Measurements from ENCODE around the gene CDKN1C.

CDKN1C gene

GRCh38 chr11:2839395-2839943 lies 46.1 kb downstream of the CDKN1C start:
- H3K4me1 ChIP-seq (ENCODE audit: control insufficient read depth in 2 of 2, insufficient read depth in 1 of 2, low read depth in 1 of 2, low read length in 2 of 2), result peaks cover 37 to 40% of the 10 kb centered on the region in 2 donors
- H3K18ac ChIP-seq (ENCODE audit: low read length), result peak overlapping the region; percentile 94
- H3K36me3 ChIP-seq (replicated peaks in 1 of 2; ENCODE audit: control insufficient read depth in 2 of 2, insufficient read depth in 2 of 2, low read length in 2 of 2), result no peaks in the 10 kb centered on the region
- H4K91ac ChIP-seq (ENCODE audit: low read depth, low read length, poor library complexity), result peak overlapping the region; percentile 83
- H2AFZ ChIP-seq (ENCODE audit: low read length), result peak overlapping the region; percentile 46
- no peak overlapping the region for H4K8ac ChIP-seq (ENCODE audit: low read depth, low read length)
- no peak overlapping the region for H3K27ac ChIP-seq (replicated peaks; ENCODE audit: low read length)
- H3K4me2 ChIP-seq (ENCODE audit: insufficient read depth, low read length, poor library complexity, severe bottlenecking), result peak overlapping the region; percentile 15
- H3K4me3 ChIP-seq (ENCODE audit: low read length in 2 of 2), result no peak overlapping the region
- WGBS, 2 donors (ENCODE audit: extremely low coverage in 2 of 2, insufficient read length in 2 of 2, insufficient replicate concordance in 1 of 2), result no CpG with 5 or more reads among the region's 23 CpGs
- peak overlapping the region; percentile 68 for H3K9ac ChIP-seq (ENCODE audit: low read depth, low read length, poor library complexity)
- peak overlapping the region; percentile 85 for H2BK5ac ChIP-seq (ENCODE audit: low read length)
- peak overlapping the region; percentile 100 for H2BK15ac ChIP-seq (ENCODE audit: low read length)
- H3K4ac ChIP-seq (ENCODE audit: low read length), result peak overlapping the region; percentile 97
- H2BK12ac ChIP-seq (ENCODE audit: low read length), result peak overlapping the region; percentile 99
- no peak for DNase-seq (ENCODE audit: low spot score)
- H3K27me3 ChIP-seq (ENCODE audit: control insufficient read depth in 3 of 3, insufficient read depth in 3 of 3, low read depth in 1 of 3, low read length in 3 of 3), result peaks cover 0 to 52% (median 2%) of the 10 kb centered on the region in 3 experiments
- peak overlapping the region; percentile 77 for H3K23ac ChIP-seq (ENCODE audit: low read depth, low read length, poor library complexity)
- peak overlapping the region; percentile 97 for H3K14ac ChIP-seq (ENCODE audit: low read length)
- peak overlapping the region; percentile 70 for H2BK120ac ChIP-seq (ENCODE audit: low read depth, low read length)
- H2AK5ac ChIP-seq (ENCODE audit: low read depth, low read length), result peak overlapping the region; percentile 100
- H3K9me3 ChIP-seq (replicated peaks in 1 of 2; ENCODE audit: control insufficient read depth in 2 of 2, insufficient read depth in 1 of 2, low read depth in 1 of 2, low read length in 2 of 2), result no peaks in the 10 kb centered on the region
- no peaks in the 10 kb centered on the region for H3K79me1 ChIP-seq (ENCODE audit: low read depth, low read length)

- Histone ChIP-seq H3K4me3 (ENCODE audit: low read length in 2 of 2) (no peak overlapping the region), H3K36me3 (replicated peaks in 1 of 2; ENCODE audit: control insufficient read depth in 2 of 2, insufficient read depth in 2 of 2, low read length in 2 of 2) (no peaks in the 10 kb centered on the region), H3K79me1 (ENCODE audit: low read depth, low read length) (peaks cover 1% of the 10 kb centered on the region), H2BK12ac (ENCODE audit: low read length) (peak overlapping the region; percentile 99), H2BK15ac (ENCODE audit: low read length) (peak overlapping the region; percentile 100), H3K23ac (ENCODE audit: low read depth, low read length, poor library complexity) (peak overlapping the region; percentile 77), H3K4me2 (ENCODE audit: insufficient read depth, low read length, poor library complexity, severe bottlenecking) (no peak overlapping the region), H3K4ac (ENCODE audit: low read length) (peak overlapping the region; percentile 97), H3K27me3 (ENCODE audit: control insufficient read depth in 3 of 3, insufficient read depth in 3 of 3, low read depth in 1 of 3, low read length in 3 of 3) (peaks cover 0 to 52% (median 2%) of the 10 kb centered on the region in 3 experiments), H2AK5ac (ENCODE audit: low read depth, low read length) (peak overlapping the region; percentile 100), H3K4me1 (ENCODE audit: control insufficient read depth in 2 of 2, insufficient read depth in 1 of 2, low read depth in 1 of 2, low read length in 2 of 2) (peaks cover 37 to 40% of the 10 kb centered on the region in 2 donors), H2BK5ac (ENCODE audit: low read length) (peak overlapping the region; percentile 85), H2AFZ (ENCODE audit: low read length) (no peak overlapping the region), H4K91ac (ENCODE audit: low read depth, low read length, poor library complexity) (peak overlapping the region; percentile 83), H3K9me3 (replicated peaks in 1 of 2; ENCODE audit: control insufficient read depth in 2 of 2, insufficient read depth in 1 of 2, low read depth in 1 of 2, low read length in 2 of 2) (no peaks in the 10 kb centered on the region), H3K18ac (ENCODE audit: low read length) (peak overlapping the region; percentile 94), H4K8ac (ENCODE audit: low read depth, low read length) (no peak overlapping the region), H3K9ac (ENCODE audit: low read depth, low read length, poor library complexity) (no peak overlapping the region), H3K14ac (ENCODE audit: low read length) (peak overlapping the region; percentile 97), H2BK120ac (ENCODE audit: low read depth, low read length) (peak overlapping the region; percentile 70), H3K27ac (replicated peaks; ENCODE audit: low read length) (no peak overlapping the region)
- WGBS, 2 donors (ENCODE audit: extremely low coverage in 2 of 2, insufficient read length in 2 of 2, insufficient replicate concordance in 1 of 2), result no CpG with 5 or more reads among the region's 25 CpGs
- DNase-seq (ENCODE audit: low spot score), result no peak
These were observed 46.8 kb downstream of the CDKN1C start for GRCh38 chr11:2838676-2839294.

- peaks cover 37% of the 10 kb centered on the region in 2 donors for H3K4me1 ChIP-seq (ENCODE audit: control insufficient read depth in 2 of 2, insufficient read depth in 1 of 2, low read depth in 1 of 2, low read length in 2 of 2)
- H2AK5ac ChIP-seq (ENCODE audit: low read depth, low read length), result peak overlapping the region; percentile 100
- H3K4ac ChIP-seq (ENCODE audit: low read length), result peak overlapping the region; percentile 85
- peak overlapping the region; percentile 60 for H3K9ac ChIP-seq (ENCODE audit: low read depth, low read length, poor library complexity)
- H2AFZ ChIP-seq (ENCODE audit: low read length), result no peak overlapping the region
- H4K8ac ChIP-seq (ENCODE audit: low read depth, low read length), result no peak overlapping the region
- peak overlapping the region; percentile 94 for H3K18ac ChIP-seq (ENCODE audit: low read length)
- peak overlapping the region; percentile 89 for H3K14ac ChIP-seq (ENCODE audit: low read length)
- H2BK12ac ChIP-seq (ENCODE audit: low read length), result peak overlapping the region; percentile 93
- peaks cover 0 to 53% (median 2%) of the 10 kb centered on the region in 3 experiments for H3K27me3 ChIP-seq (ENCODE audit: control insufficient read depth in 3 of 3, insufficient read depth in 3 of 3, low read depth in 1 of 3, low read length in 3 of 3)
- WGBS, 2 donors (ENCODE audit: extremely low coverage in 2 of 2, insufficient read length in 2 of 2, insufficient replicate concordance in 1 of 2), result no CpG with 5 or more reads among the region's 11 CpGs
- no peak for DNase-seq (ENCODE audit: low spot score)
- H2BK5ac ChIP-seq (ENCODE audit: low read length), result peak overlapping the region; percentile 93
- H3K36me3 ChIP-seq (replicated peaks in 1 of 2; ENCODE audit: control insufficient read depth in 2 of 2, insufficient read depth in 2 of 2, low read length in 2 of 2), result no peaks in the 10 kb centered on the region
- peak overlapping the region; percentile 70 for H2BK120ac ChIP-seq (ENCODE audit: low read depth, low read length)
- H3K23ac ChIP-seq (ENCODE audit: low read depth, low read length, poor library complexity), result peak overlapping the region; percentile 16
- peaks cover 1% of the 10 kb centered on the region for H3K79me1 ChIP-seq (ENCODE audit: low read depth, low read length)
- no peak overlapping the region for H3K4me2 ChIP-seq (ENCODE audit: insufficient read depth, low read length, poor library complexity, severe bottlenecking)
- H3K27ac ChIP-seq (replicated peaks; ENCODE audit: low read length), result no peak overlapping the region
- no peak overlapping the region for H3K4me3 ChIP-seq (ENCODE audit: low read length in 2 of 2)
- H4K91ac ChIP-seq (ENCODE audit: low read depth, low read length, poor library complexity), result peak overlapping the region; percentile 97
- peak overlapping the region; percentile 100 for H2BK15ac ChIP-seq (ENCODE audit: low read length)
- no peaks in the 10 kb centered on the region for H3K9me3 ChIP-seq (replicated peaks in 1 of 2; ENCODE audit: control insufficient read depth in 2 of 2, insufficient read depth in 1 of 2, low read depth in 1 of 2, low read length in 2 of 2)
These were observed 47.5 kb downstream of the CDKN1C start for GRCh38 chr11:2838091-2838490.

- WGBS, 2 donors (ENCODE audit: extremely low coverage in 2 of 2, insufficient read length in 2 of 2, insufficient replicate concordance in 1 of 2), result no CpG with 5 or more reads among the region's 12 CpGs
- H3K27ac ChIP-seq (replicated peaks; ENCODE audit: low read length), result no peak overlapping the region
These were observed 47.9 kb downstream of the CDKN1C start for GRCh38 chr11:2837651-2838050.

More at GRCh38 chr11:2837651-2838050, 47.9 kb downstream of the CDKN1C start:
- H3K4me2 ChIP-seq (ENCODE audit: insufficient read depth, low read length, poor library complexity, severe bottlenecking), result no peak overlapping the region
- peak overlapping the region; percentile 100 for H2BK15ac ChIP-seq (ENCODE audit: low read length)
- H2BK5ac ChIP-seq (ENCODE audit: low read length), result peak overlapping the region; percentile 93
- H3K14ac ChIP-seq (ENCODE audit: low read length), result peak overlapping the region; percentile 39
- H3K9ac ChIP-seq (ENCODE audit: low read depth, low read length, poor library complexity), result no peak overlapping the region
- peaks cover 35 to 37% of the 10 kb centered on the region in 2 donors for H3K4me1 ChIP-seq (ENCODE audit: control insufficient read depth in 2 of 2, insufficient read depth in 1 of 2, low read depth in 1 of 2, low read length in 2 of 2)
- peak overlapping the region; percentile 85 for H3K4ac ChIP-seq (ENCODE audit: low read length)
- peak overlapping the region; percentile 93 for H2BK12ac ChIP-seq (ENCODE audit: low read length)
- no peaks in the 10 kb centered on the region for H3K9me3 ChIP-seq (replicated peaks in 1 of 2; ENCODE audit: control insufficient read depth in 2 of 2, insufficient read depth in 1 of 2, low read depth in 1 of 2, low read length in 2 of 2)
- peak overlapping the region; percentile 19 for H4K91ac ChIP-seq (ENCODE audit: low read depth, low read length, poor library complexity)
- H2BK120ac ChIP-seq (ENCODE audit: low read depth, low read length), result peak overlapping the region; percentile 82
- H3K27me3 ChIP-seq (ENCODE audit: control insufficient read depth in 3 of 3, insufficient read depth in 3 of 3, low read depth in 1 of 3, low read length in 3 of 3), result peaks cover 0 to 48% (median 2%) of the 10 kb centered on the region in 3 experiments
- peak overlapping the region; percentile 95 for H4K8ac ChIP-seq (ENCODE audit: low read depth, low read length)
- peak overlapping the region; percentile 94 for H3K18ac ChIP-seq (ENCODE audit: low read length)
- DNase-seq (ENCODE audit: low spot score), result no peak
- H3K23ac ChIP-seq (ENCODE audit: low read depth, low read length, poor library complexity), result peak overlapping the region; percentile 25
- no peaks in the 10 kb centered on the region for H3K36me3 ChIP-seq (replicated peaks in 1 of 2; ENCODE audit: control insufficient read depth in 2 of 2, insufficient read depth in 2 of 2, low read length in 2 of 2)
- H2AFZ ChIP-seq (ENCODE audit: low read length), result peak overlapping the region; percentile 73
- H3K4me3 ChIP-seq (ENCODE audit: low read length in 2 of 2), result no peak overlapping the region
- peak overlapping the region; percentile 100 for H2AK5ac ChIP-seq (ENCODE audit: low read depth, low read length)
- H3K79me1 ChIP-seq (ENCODE audit: low read depth, low read length), result peaks cover 1% of the 10 kb centered on the region
